ENCODE measurements around the gene HEPHL1.

The HEPHL1 gene

DNA sequence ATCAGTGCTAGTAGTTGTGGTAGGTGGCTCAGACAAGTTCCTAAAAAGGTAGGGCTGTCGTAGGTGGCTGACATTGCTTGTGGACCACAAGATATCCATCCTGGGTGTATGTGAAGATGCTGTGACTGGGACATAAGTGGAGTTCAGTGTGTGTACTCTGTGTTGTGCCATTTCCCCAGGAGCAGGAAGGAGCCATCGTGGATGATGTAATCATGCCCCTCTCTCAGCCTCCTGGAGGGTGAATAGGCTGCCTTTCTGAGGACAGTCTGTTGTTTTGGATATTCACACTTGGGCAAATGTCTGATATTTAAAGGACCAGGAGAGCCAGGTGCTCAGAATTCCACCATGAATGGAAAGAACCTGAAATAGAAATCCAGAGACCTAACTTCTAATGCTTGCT is 2.7 kb downstream of the HEPHL1 start:
- no peak for DNase-seq

DNA sequence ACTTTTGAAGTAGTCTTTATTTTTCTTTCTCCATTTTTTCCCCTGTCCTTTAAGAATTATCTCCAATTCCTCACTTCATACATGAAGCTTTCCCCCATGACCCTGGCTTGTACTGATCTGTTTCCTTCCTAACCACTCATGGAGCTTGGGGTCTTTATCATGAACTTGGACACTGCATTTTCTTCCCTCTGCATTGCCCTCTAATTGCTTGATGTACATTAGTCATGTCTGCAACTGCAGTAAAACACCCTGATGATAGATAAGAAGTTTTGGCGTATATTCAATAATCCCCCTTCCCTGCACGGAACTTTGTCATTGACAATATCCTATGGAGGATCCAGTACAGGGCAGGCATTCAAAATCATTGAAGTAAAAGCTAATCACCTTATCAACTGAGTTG is 3.4 kb downstream of the HEPHL1 start:
- DNase-seq: no peak

DNA sequence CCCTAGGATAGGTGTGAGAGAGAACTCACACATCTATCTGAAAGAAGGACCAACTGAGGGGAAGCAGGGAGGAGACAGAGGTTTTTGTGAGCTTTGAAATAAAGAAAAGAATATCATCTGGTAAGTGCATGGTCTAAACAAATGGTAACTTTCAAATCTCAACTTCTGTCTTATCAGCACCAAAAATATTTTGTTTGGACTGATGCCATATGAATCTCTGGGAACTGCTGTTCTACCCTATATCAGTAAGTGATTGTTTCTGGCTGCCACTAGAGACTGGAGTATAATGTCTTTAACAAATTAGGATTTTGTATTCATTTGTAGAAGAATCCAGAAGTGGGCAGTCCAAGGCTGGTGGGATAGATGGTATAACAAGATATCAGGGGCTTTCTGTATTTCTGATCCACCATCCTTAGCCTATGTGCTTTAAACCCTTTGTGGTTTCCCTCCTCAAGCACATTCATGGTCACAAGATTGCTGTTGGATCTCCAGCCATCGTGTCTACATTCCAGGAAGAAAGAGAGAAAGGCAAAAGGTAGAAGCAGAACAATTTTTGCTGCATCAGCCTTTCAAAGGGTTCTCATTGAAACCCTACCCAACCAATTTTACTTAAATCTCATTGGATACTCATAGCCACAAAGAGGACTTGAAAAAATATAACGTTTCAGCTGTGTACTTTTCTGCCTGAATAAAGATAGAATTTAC is 4.7 kb downstream of the HEPHL1 start:
- DNase-seq: no peak

DNA sequence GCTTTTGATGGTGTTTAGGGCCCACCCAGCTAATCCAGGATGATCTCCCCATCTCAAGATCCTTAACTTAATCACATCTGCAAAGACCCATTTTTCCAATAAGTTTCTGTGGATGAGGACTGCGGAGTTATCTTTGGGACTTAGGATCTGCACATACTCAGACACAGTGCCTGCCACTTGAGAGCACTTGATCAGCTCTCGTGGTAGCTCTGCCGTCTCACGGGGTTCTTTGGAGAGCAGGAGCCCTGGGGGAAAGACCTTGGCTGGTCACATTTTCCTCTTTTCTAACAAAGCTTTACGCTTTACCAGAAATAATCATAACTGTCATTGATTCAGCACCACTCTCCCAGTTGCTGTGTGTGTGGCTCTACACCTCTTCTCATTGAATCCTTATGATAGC is 6.1 kb downstream of the HEPHL1 start:
- no peak for DNase-seq

DNA sequence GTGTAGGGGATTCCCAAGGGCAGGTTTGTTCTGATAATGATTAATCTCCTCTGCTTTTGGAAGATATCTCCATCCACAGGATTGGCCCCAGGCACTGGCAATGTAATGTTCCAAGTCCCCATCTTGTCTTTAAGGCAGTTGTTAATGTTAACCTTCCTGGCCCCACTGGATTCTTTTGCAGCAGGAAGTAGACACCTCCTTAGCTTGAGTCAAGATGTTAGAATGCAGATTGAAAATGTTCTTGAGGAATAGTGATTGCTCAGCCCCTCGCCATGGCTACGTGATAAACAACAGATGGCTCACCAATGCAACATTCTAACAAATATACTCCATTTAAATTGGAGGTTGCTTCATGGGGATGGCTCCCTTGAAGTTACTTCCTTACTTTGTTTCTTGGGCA is 7.3 kb downstream of the HEPHL1 start:
- no peak for DNase-seq

DNA sequence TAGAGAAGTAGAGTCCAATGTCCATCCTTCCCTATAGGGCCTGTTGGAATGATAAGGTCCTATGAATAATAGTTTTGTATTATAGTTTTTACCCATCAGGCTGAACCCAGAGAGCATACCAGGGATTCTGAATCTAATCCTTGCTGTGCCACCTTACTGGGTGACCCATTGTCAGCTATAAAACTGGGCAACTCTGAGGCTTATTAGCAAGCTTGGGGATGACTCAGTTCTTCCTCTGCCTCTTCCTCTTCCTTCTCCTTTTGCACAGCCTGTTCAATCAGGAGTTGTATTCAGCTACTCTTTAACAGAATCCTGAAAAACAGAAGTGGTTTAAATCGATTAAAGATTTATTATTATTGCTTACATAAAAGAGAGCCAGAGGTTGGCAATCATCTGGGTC is 8.9 kb downstream of the HEPHL1 start:
- DNase-seq: no peak

DNA sequence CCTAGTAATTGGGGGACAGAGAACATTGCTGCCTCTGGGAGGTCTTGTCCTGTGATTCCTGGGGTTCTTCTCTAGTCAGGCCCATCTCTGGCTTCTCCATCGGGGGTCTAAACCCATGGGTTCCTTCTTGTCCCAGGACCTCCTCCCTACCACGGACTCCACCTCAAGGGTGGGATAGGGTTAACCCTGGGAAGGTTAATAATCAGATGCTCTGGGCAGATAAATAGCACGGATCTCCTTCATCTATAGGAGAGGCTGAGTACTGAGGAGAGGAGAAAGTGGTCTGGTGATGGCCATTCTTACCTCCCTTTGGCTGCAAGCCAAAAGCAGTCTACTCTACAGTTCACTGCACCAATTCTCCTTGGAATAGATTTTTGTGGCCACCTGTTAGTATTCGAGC is 10.5 kb downstream of the HEPHL1 start:
- DNase-seq: no peak

DNA sequence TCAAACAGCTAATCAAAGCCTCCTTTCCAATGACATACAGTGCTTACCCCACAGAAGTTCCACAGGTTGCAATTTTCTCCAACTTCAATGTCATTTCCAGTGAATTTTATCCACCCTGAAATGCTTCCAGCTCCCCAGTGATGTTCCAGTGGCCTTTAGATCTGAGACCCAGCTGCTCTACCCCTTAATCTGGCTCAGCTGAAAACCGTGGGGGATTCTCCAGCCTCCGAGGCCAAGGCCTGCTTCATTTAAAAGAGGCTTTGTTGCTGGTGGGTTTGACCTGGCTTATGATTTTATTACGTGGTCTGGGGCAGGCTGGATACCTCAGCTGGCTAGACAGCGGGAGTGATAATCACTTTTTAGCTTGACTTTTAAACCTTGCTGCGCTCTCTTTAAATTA is 10.9 kb downstream of the HEPHL1 start:
- no peak for DNase-seq

DNA sequence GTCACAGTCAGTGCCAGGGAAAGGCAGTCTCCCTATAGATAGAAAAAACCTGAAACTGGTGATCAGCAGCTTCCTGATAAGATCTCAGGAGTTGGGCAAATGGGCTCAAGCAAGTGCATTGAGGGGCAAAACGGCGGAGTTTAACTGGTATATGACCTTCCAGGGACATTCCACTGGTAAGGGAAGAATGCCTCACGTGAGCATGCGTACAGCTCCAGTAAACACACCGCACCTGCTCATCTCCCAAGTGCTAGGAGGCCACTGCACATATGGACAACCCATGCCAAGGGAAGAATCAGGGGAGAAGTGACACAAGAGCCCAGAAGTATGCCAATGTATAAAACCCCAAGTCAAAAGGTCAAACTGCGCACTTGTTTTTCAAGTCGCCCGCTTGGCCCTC is 11.6 kb downstream of the HEPHL1 start:
- no peak for DNase-seq

DNA sequence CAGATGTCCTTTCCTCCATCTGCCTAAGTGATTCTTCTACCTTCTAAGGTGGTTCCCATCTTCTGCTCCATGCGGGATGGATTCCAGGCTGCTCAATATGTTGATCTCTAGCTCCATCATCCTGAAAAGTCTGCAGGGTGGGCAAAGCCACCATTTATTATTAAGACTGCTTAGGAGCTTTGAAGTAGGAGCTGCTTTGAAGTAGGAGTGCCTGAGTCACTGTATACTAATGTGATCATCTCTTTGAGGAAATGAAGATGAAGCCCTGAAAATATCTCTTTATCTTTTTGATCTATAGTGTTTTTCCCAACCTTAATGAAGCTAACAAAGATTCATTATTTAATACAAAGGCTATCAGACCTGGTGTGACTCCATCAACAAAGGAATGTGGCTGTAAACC is 13.1 kb downstream of the HEPHL1 start:
- no peak for DNase-seq

DNA sequence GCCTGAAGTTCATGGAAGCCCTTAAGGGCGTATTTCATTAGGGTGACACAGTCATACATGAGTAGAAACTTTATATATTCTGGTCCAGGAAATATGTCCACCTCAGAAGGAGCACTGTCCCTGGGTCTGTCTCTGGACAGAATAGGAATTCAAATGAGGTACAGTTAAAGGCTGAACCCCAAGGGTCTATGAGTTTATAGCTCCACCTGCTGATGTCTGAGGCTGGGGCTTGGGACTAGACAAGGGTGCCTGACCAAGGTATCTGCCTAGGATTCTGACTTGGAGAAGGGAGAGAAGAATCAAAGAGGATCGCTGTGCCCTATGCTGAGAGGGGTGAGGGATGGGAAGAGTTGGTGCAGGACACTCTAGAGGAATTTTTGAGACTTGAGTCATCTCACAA is 14.9 kb downstream of the HEPHL1 start:
- no peak for DNase-seq

DNA sequence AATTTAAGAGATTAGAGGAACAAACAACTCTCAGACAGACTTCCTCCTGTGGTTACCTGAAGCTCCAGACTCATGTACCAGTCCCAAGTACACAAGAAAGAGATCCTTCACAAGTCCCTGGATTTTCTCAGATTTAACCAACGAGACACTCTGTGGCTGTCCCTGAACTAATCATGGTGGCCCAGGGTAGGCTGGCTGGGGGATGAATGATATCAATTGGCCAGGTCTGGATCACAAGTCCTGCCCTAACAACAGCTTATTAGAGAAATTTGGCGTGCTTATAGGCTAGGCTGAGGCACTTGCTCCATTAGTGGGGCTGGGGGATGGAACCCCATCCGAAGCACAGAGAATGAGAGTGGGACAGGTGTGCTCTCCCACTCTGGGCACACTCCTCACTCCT is 22.1 kb downstream of the HEPHL1 start:
- no peak for DNase-seq

DNA sequence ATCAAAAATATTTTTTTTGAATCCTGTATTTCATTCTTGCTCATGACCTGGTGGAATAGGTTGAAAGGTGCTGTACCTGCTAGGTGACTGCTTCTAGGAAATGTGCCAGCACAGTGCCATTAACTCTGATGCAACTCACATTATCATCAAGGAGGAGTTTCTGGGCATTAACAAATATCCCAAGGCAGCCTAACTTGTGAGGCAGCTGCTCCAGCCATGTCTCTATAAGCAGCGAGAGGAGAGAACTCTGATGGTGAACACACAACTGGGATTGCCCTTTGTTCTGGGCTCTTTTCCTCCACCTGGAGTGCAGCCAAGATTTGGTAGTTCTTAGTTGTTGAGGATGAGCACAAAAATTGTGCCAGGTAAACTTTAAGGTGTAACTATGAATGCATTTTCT is 25.6 kb downstream of the HEPHL1 start:
- no peak for DNase-seq

DNA sequence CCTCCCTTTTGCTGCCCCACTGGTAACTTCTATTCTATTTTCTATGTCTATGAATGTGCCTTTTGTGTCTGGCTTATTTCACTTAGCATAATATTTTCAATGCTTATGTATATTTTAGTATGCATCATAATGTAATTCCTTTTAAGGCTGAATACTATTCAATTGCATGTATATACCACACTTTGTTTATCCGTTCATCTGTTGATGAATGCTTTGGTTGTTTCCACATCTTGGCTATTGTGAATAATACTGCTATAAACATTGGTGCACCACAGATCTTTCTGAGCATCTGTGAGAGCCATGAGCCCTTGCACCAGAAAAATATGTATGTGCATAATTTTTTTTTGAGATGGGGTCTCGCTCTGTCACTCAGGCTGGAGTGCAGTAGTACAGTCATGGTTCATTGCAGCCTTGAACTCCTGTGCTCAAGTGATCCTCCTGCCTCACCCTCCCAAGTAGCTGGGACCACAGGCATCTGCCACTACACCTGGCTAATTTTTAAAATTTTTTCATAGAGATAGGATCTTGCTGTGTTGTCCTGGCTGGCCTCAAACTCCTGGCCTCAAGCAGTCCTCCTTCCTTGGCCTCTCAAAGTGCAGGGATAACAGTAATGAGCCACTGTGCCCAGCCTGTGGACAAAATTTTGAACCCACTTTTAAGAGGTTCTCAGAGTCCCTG is 27.0 kb downstream of the HEPHL1 start:
- no peak for DNase-seq

DNA sequence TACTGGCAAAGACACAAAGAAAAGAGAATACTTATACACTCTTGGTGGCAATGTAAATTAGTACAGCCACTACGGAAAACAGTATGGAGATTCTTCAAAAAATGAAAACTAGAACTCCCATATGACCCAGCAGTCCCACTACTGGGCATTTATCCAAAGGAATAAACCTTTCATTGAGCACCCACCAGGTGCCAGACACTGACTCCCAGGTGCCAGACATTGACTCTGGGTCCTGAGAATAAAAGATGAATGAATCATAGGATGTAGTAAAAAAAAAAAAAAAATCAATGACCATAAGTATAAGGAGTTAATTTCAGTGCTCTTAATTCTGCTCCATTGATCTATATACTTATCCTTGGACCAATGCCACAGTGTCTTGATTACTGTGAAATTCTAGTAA is 28.2 kb downstream of the HEPHL1 start:
- DNase-seq: no peak

DNA sequence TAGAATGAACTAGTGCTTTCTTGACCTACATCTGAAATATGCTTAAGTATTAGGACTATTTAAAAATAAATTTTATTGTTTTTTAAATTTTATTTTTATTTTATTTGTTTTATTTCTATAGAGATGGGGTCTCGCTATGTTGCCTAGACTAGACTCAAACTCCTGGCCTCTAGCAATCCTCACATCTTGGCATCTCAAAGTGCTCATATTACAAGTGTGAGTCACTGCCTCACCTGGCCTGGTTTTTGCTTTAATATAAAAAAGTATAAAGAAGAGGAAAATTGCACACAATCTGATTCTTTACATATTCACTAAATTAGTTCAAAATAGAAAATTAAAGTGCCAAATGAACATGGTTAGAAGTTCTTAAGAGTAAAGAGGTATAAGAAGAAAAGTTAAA is 37.5 kb downstream of the HEPHL1 start:
- DNase-seq: no peak

DNA sequence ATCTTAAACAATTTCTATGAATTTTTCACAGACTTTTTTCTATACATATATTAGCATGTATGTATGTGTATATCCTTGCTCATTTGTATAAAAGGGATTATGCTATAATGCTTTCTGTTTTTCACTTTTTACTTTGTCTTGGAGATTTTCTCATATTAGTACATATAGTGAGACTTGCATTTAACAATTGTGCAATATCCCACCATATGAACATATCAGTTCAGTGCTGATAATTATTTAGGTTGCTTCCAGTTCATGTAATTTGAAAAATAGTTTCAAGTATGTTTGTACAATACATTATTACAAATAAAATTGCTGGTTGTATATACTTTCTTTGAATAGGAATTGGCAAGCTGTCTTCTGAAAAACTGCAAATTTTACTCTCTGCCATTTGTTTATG is 37.9 kb downstream of the HEPHL1 start:
- DNase-seq: no peak

DNA sequence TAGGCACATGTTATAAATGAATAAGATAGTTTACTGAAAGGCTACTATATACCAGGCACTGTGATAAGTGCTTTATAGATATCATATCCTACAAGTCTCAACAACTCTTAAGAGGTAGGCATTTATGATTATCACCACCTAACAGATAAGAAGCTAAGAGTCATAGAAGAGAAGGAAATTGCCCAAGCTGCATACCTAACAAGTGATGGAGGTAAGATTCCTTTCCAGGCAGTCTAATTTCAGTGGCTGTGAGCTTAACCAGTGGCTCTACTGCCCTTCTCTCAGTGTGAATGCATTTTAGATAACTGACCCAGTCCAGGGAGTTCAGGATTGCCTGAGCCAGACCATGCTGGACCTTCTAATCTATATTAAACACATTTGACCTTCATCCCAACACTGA is 39.2 kb downstream of the HEPHL1 start:
- no peak for DNase-seq

DNA sequence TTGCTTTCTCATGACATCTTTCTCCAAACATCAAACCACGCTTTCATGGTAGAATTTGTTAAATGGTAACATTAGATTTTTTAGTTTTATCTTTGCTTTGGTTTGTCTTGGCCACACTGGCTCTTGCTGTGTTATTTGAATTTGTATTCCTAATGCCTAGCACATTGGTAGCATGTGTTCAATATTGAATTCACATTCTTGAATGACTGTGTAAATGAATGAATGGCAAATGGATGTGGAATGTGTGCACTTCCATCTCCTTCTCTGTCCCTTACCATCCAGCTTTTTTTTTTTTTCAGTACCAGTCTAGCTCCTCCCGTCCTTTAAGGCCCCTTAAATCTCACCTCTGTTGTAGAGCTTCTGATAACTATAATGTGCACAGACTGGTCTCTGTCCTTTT is 41.2 kb downstream of the HEPHL1 start:
- DNase-seq: no peak

DNA sequence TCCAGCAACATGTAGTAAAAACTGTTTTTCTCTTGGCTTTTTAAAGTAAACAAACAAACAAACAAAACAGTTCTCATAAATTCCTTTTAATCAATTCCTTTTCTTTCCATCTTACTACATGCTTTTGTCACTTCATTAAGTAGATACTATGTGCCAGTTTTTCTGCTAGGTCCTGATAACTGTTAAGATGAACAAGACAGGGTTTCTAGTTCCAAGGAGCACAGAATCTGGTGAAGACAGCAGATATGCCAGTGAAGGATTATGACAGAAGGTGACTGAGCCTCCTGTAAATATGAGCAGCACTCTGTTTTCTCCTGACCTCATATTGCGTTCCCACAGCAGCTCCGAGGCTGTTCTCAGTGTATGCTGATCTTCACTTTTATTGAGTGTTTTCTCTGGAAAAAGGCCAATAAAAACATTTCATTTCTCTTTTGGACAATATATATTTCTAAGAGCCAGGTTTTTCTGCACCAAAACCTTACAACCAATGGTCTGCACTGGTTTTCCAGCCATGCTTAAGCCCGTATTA is 45.8 kb downstream of the HEPHL1 start:
- no peak for DNase-seq

DNA sequence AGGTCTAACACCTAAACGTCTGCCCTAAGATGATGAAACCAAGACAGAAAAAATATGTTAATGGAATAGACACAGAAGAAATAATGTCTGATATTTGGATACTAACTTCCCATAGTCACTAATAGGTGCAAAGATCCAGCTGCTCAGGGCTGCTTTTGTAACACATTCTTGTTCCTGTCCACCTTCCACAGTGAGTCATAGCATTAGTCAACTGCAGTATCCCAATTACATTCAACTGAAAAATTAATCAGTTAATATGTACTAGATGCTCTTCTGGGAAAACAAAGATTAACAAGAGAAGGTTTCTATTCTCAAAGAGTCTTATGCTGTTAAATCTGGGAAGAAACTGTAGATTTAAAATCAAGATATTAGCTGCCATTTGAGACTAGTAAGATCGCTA is 47.6 kb downstream of the HEPHL1 start:
- no peak for DNase-seq

DNA sequence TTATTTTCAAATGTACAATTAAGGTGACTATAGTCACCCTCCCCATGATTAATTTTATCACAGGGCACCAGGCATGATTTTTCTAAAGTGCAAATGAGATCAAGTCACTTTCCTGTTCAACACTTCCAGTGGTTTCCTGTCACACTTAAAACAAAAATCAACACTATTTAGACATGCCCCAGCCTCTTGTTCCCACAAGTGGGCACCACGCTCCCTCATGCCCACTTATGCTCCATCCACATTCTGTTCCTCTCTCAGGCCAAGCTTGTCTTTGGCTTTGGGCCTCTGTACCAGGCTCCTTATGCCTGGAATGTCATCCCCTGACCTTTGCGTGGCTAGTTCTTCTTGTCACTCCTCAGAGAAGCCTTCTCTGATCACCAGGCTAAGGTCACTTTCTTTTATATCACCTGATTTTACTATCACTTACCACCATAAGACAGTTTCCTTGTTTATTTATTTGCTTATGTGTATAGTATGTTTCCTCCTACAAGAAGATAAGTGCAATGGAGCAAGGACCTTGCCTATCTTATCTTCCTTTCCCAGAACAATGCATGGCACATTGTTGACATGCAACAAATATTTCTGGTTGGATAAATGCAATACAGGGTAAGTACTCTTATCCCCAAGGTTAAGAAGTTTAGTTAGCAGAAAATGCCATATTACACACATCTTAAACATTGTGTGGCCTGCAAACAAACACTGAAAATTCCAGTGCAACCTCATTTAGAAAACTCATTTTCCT is 56.6 kb downstream of the HEPHL1 start:
- no peak for DNase-seq

DNA sequence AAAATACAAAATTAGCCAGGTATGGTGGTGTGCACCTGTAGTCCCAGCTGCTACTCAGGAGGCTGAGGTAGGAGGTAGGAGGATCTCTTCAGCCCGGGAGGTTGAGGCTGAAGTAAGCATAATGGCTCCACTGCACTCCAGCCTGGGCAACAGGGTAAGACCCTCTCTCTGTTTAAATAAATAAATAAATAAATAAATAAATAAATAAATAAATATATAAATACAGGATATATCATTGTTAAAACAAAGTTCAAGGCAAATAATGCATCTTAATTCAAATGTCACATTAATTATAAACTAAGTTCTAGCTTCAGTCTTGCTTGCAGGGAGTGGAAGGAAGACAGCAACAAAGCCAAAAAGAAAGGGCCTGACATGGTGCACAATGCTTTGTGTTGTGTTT is 63.0 kb downstream of the HEPHL1 start:
- no peak for DNase-seq

DNA sequence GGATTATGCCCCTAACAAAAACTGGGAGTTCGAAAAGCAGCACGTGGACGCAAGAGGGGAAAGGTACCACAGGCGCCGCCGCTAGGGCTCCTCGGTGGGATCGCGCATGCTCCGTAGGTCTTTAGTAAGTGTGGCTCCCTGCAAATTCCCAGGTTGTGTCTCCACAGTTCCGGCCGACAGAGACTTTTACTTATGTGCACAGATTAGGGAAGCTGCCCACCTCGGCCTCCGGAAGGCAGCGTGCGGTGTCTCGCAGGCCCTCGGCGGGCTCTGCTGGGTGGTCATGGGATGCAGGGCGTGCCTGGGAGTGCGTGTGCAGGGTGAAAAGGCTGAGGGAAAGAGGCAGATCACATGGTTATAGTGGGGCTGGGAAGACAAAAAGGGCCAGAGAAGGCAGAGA is 67.8 kb downstream of the HEPHL1 start:
- DNase-seq: no peak

All from NCI-H524 treated with DMSO at 0.1 percent for 48 hours (cell line).